Measurements from ENCODE around the gene SIM1.

Gene SIM1

GRCh38 chr6:100347901-100348550 lies 116.7 kb downstream of the SIM1 start:
- DNase-seq = no peak

- DNase-seq = peak in 1 of 2 experiments; percentile 7
Measured at GRCh38 chr6:100346828-100347227, 117.9 kb downstream of the SIM1 start.

GRCh38 chr6:100346203-100346602 lies 118.5 kb downstream of the SIM1 start:
- DNase-seq = no peak

GRCh38 chr6:100344761-100345160 lies 120.0 kb downstream of the SIM1 start:
- no peak for DNase-seq

- DNase-seq = no peak
Measured at GRCh38 chr6:100344321-100344720, 120.4 kb downstream of the SIM1 start.

- DNase-seq = no peak
Measured at GRCh38 chr6:100343316-100344077, 121.2 kb downstream of the SIM1 start.

GRCh38 chr6:100342830-100343229 lies 121.9 kb downstream of the SIM1 start:
- DNase-seq = peak in 1 of 2 experiments; percentile 37

GRCh38 chr6:100339574-100340255 lies 125.0 kb downstream of the SIM1 start:
- DNase-seq = no peak

- no peak for DNase-seq
Measured at GRCh38 chr6:100338090-100338489, 126.6 kb downstream of the SIM1 start.

GRCh38 chr6:100336876-100337275 lies 127.8 kb downstream of the SIM1 start:
- no peak for DNase-seq

- no peak for DNase-seq
Measured at GRCh38 chr6:100335991-100336390, 128.7 kb downstream of the SIM1 start.

Measured in SW 1271 (cell line).